ENCODE results near the gene ELP4. TPM values are rescaled to one million over a fixed set of nuclear protein-coding genes. Genes with fewer than 3 reads are reported as not detected.

ELP4 gene
- total and polyA plus RNA-seq, 9 of the 15 experiments (the other 6 are each of a cell fraction or from before 2014, with no cell fraction given) = 24.1 to 60.3 (median 38.7) TPM

DNA sequence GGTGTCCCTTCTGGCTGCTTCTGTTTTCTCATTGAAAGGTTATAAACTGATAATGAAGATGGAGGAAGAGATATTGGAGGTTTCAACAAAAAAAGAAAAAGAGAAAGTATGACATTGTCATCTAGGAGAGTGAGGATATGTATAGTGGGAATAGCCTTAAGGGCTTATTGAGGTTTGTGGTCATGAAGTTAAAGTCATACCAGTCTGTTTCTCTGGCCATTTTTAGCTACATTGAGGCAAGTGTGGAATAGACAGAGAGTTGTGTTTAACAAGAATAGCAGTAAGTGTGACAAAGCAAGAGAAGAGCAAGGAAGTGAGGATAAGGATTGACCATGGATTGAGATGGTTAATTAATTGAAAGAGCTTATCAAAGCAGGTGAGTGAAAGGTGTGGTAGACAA is 110.4 kb downstream of the ELP4 start:
- ATAC-seq = no peak
- TF ChIP-seq MBD2 (IDR thresholded peaks at IDR 0.05; ENCODE audit: borderline replicate concordance, low read depth) (no peak), OTX1 (CRISPR knock-in tag; IDR thresholded peaks at IDR 0.05) (no peak), POLR2H (tag; IDR thresholded peaks at IDR 0.05; ENCODE audit: low read depth) (no peak), ARID1B (IDR thresholded peaks at IDR 0.05) (no peak), MEF2D (tag; conservative IDR thresholded peaks at IDR 0.05; ENCODE audit: low read depth) (no peak)
- TF ChIP-seq, protein P1, sequence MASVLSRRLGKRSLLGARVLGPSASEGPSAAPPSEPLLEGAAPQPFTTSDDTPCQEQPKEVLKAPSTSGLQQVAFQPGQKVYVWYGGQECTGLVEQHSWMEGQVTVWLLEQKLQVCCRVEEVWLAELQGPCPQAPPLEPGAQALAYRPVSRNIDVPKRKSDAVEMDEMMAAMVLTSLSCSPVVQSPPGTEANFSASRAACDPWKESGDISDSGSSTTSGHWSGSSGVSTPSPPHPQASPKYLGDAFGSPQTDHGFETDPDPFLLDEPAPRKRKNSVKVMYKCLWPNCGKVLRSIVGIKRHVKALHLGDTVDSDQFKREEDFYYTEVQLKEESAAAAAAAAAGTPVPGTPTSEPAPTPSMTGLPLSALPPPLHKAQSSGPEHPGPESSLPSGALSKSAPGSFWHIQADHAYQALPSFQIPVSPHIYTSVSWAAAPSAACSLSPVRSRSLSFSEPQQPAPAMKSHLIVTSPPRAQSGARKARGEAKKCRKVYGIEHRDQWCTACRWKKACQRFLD (CRISPR knock-in tag; IDR thresholded peaks at IDR 0.05) = no peak
- Histone ChIP-seq H3K4me2 (ENCODE audit: insufficient read depth, low read length) (no peak overlapping the region), H3K27me3 (ENCODE audit: control insufficient read depth in 2 of 2, insufficient read depth in 2 of 2, low read length in 2 of 2) (no peaks in the 10 kb centered on the region), H2AFZ (ENCODE audit: low read depth, low read length) (no peak overlapping the region), H4K20me1 (replicated peaks; ENCODE audit: control insufficient read depth, insufficient read depth, low read length) (no peaks in the 10 kb centered on the region), H3K9me3 (replicated peaks; ENCODE audit: control insufficient read depth, insufficient read depth, low read depth, low read length) (no peaks in the 10 kb centered on the region), H3K4me3 (no peak overlapping the region), H3K36me3 (ENCODE audit: control insufficient read depth, insufficient read depth, low read length) (no peaks in the 10 kb centered on the region), H3K79me2 (ENCODE audit: control insufficient read depth, insufficient read depth, low read length) (no peaks in the 10 kb centered on the region), H3K27ac (ENCODE audit: extremely low read depth, low read depth, low read length) (no peak overlapping the region), H3K4me1 (replicated peaks in 1 of 2; ENCODE audit: control insufficient read depth in 2 of 2, insufficient read depth in 2 of 2, low read length in 2 of 2) (no peaks in the 10 kb centered on the region), H3K9ac (ENCODE audit: insufficient read depth in 1 of 2, low read depth in 2 of 2, low read length in 2 of 2) (no peak overlapping the region), H3K9me1 (ENCODE audit: control insufficient read depth, insufficient read depth, low read length) (no peaks in the 10 kb centered on the region)
- ChIA-PET CTCF (ENCODE audit: low intra/inter-chr PET ratio) (no interaction called here), POLR2A (no interaction called here)
- BruUV-seq (replicated peaks) = no TSS peak
- FAIRE-seq = no peak
- DNase-seq (ENCODE audit: extremely low read depth in 1 of 4, low spot score in 3 of 4) = no peak
- in situ Hi-C loops (cut with MboI) = no loop called here
- intact Hi-C loops (cut with micrococcal nuclease) = loop anchor here (10.0 kb wide), 1 partner anchor 225 kb away; no protein-coding TSS in a partner anchor

DNA sequence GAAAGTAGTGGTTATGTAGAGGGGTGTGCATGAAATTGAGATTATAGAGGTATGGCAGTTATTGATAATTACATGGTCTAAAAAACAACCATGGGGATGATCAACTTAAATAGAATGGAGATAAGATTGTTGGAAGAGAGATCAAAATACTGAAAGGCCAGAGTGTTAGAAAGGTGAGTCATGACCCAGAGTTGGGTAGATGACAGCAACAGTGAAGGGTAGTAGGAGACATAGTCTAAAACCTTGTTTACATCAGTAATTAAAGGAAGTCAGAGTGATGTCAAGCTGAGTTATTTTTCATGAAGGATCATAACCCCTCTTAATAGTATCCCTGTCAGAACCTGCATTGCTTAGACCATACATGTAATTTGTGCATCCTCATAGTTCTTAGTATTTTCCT is 110.9 kb downstream of the ELP4 start:
- H4K20me1 ChIP-seq (replicated peaks; ENCODE audit: control insufficient read depth, insufficient read depth, low read length) = no peaks in the 10 kb centered on the region
- ChIA-PET POLR2A (no interaction called here), CTCF (ENCODE audit: low intra/inter-chr PET ratio) (no interaction called here)
- H3K79me2 ChIP-seq (ENCODE audit: control insufficient read depth, insufficient read depth, low read length) = no peaks in the 10 kb centered on the region
- H3K9me3 ChIP-seq (replicated peaks; ENCODE audit: control insufficient read depth, insufficient read depth, low read depth, low read length) = no peaks in the 10 kb centered on the region
- H3K4me3 ChIP-seq = no peak overlapping the region
- no peaks in the 10 kb centered on the region for H3K27me3 ChIP-seq (ENCODE audit: control insufficient read depth in 2 of 2, insufficient read depth in 2 of 2, low read length in 2 of 2)
- ATAC-seq (no peak), DNase-seq (ENCODE audit: extremely low read depth in 1 of 4, low spot score in 3 of 4) (no peak), FAIRE-seq (no peak)
- no peak overlapping the region for H2AFZ ChIP-seq (ENCODE audit: low read depth, low read length)
- no peak overlapping the region for H3K4me2 ChIP-seq (ENCODE audit: insufficient read depth, low read length)
- H3K4me1 ChIP-seq (replicated peaks in 1 of 2; ENCODE audit: control insufficient read depth in 2 of 2, insufficient read depth in 2 of 2, low read length in 2 of 2) = no peaks in the 10 kb centered on the region
- no peak overlapping the region for H3K9ac ChIP-seq (ENCODE audit: insufficient read depth in 1 of 2, low read depth in 2 of 2, low read length in 2 of 2)
- no TSS peak for BruUV-seq (replicated peaks)
- intact Hi-C loops (cut with micrococcal nuclease) = loop anchor here (10.0 kb wide), 1 partner anchor 226 kb away; no protein-coding TSS in a partner anchor
- no peaks in the 10 kb centered on the region for H3K36me3 ChIP-seq (ENCODE audit: control insufficient read depth, insufficient read depth, low read length)
- in situ Hi-C loops (cut with MboI) = no loop called here
- no peaks in the 10 kb centered on the region for H3K9me1 ChIP-seq (ENCODE audit: control insufficient read depth, insufficient read depth, low read length)
- H3K27ac ChIP-seq (ENCODE audit: extremely low read depth, low read depth, low read length) = no peak overlapping the region
- TF ChIP-seq, protein P2, sequence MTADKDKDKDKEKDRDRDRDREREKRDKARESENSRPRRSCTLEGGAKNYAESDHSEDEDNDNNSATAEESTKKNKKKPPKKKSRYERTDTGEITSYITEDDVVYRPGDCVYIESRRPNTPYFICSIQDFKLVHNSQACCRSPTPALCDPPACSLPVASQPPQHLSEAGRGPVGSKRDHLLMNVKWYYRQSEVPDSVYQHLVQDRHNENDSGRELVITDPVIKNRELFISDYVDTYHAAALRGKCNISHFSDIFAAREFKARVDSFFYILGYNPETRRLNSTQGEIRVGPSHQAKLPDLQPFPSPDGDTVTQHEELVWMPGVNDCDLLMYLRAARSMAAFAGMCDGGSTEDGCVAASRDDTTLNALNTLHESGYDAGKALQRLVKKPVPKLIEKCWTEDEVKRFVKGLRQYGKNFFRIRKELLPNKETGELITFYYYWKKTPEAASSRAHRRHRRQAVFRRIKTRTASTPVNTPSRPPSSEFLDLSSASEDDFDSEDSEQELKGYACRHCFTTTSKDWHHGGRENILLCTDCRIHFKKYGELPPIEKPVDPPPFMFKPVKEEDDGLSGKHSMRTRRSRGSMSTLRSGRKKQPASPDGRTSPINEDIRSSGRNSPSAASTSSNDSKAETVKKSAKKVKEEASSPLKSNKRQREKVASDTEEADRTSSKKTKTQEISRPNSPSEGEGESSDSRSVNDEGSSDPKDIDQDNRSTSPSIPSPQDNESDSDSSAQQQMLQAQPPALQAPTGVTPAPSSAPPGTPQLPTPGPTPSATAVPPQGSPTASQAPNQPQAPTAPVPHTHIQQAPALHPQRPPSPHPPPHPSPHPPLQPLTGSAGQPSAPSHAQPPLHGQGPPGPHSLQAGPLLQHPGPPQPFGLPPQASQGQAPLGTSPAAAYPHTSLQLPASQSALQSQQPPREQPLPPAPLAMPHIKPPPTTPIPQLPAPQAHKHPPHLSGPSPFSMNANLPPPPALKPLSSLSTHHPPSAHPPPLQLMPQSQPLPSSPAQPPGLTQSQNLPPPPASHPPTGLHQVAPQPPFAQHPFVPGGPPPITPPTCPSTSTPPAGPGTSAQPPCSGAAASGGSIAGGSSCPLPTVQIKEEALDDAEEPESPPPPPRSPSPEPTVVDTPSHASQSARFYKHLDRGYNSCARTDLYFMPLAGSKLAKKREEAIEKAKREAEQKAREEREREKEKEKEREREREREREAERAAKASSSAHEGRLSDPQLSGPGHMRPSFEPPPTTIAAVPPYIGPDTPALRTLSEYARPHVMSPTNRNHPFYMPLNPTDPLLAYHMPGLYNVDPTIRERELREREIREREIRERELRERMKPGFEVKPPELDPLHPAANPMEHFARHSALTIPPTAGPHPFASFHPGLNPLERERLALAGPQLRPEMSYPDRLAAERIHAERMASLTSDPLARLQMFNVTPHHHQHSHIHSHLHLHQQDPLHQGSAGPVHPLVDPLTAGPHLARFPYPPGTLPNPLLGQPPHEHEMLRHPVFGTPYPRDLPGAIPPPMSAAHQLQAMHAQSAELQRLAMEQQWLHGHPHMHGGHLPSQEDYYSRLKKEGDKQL (CRISPR knock-in tag; IDR thresholded peaks at IDR 0.05; ENCODE audit: borderline replicate concordance) = no peak
- TF ChIP-seq SAP30 (IDR thresholded peaks at IDR 0.05; ENCODE audit: borderline replicate concordance, insufficient read depth, low read depth, low read length, poor library complexity, severe bottlenecking) = no peak

Measured in K562 (cell line).